SK-N-MC (cell line): ENCODE data around the gene QRSL1.
A peak's percentile ranks its signal among the peaks of the same experiment; 100 is the strongest.
"Not testable (repeated sequence)": the region's sequence is repeated elsewhere in the genome, so short reads cannot be mapped to it uniquely, and the experiment has no call there.

Source experiments
- DNase-seq: peaks from one replicate; pipeline ENCODE4 v3.0.0-alpha.2; 2011; ENCODE audit warnings: low read depth, low spot score
- H3K27ac ChIP-seq: fragments of 200-600 bp; sonication (generic); 2 replicates; pipeline ENCODE4 v1.5.1; 2016; ENCODE audit warnings: mixed run types
- H3K36me3 ChIP-seq: fragments of 200-600 bp; sonication (generic); 2 replicates; pipeline ENCODE4 v1.6.1; 2017; ENCODE audit warnings: antibody characterized with exemption, low read length, mixed read lengths; ENCODE audit not compliant: insufficient read depth
- H3K4me3 ChIP-seq: fragments of 200-600 bp; sonication (generic); 2 replicates; pipeline ENCODE4 v1.5.1; 2016
- H3K9ac ChIP-seq: fragments of 200-600 bp; sonication (generic); 2 replicates; pipeline ENCODE4 v1.8.0; 2017; ENCODE audit warnings: mixed run types, mixed read lengths; ENCODE audit not compliant: insufficient read length
- H3K9me3 ChIP-seq: fragments of 200-600 bp; sonication (generic); 2 replicates; pipeline ENCODE4 v1.6.1; 2017; ENCODE audit warnings: low read depth, mild to moderate bottlenecking, antibody characterized with exemption, low read length, moderate library complexity, mixed read lengths
- EZH2 ChIP-seq: fragments of 200-600 bp; sonication (generic); IDR thresholded peaks from one replicate; pipeline ENCODE4 v1.6.1; 2017; ENCODE audit warnings: antibody characterized with exemption
- FOXP2 ChIP-seq: optimal IDR thresholded peaks from 2 replicates; pipeline ENCODE3; 2011; ENCODE audit warnings: mild to moderate bottlenecking, moderate library complexity; ENCODE audit not compliant: insufficient read depth; ENCODE audit errors: extremely low read length, control extremely low read depth
- POLR2AphosphoS5 ChIP-seq: IDR thresholded peaks from 2 replicates; pipeline ENCODE4 v1.6.1; 2012; ENCODE audit warnings: mild to moderate bottlenecking, low read depth, low read length, borderline replicate concordance

The QRSL1 gene

GRCh38 chr6:106617857-106618256, 11.5 kb upstream of the QRSL1 start:
- Histone ChIP-seq H3K9me3 (no peaks in the 10 kb centered on the region), H3K4me3 (no peak overlapping the region), H3K9ac (no peak overlapping the region), H3K27ac (no peak overlapping the region), H3K36me3 (no peaks in the 10 kb centered on the region)
- TF ChIP-seq EZH2 = no peak
- no peak for DNase-seq

- TF ChIP-seq POLR2AphosphoS5 = no peak
- no peak for TF ChIP-seq FOXP2
- TF ChIP-seq EZH2 = no peak
- no peak for DNase-seq
- Histone ChIP-seq H3K9me3 (no peaks in the 10 kb centered on the region), H3K27ac (no peak overlapping the region), H3K36me3 (no peaks in the 10 kb centered on the region), H3K4me3 (no peak overlapping the region), H3K9ac (no peak overlapping the region)
Observed at GRCh38 chr6:106618324-106618723, 11.1 kb upstream of the QRSL1 start.

GRCh38 chr6:106619223-106619622, 10.2 kb upstream of the QRSL1 start:
- Histone ChIP-seq H3K9ac (no peak overlapping the region), H3K27ac (no peak overlapping the region), H3K9me3 (no peaks in the 10 kb centered on the region), H3K36me3 (no peaks in the 10 kb centered on the region), H3K4me3 (no peak overlapping the region)
- TF ChIP-seq POLR2AphosphoS5 (no peak), EZH2 (no peak), FOXP2 (no peak)
- DNase-seq = no peak

GRCh38 chr6:106620931-106621672, 8.3 kb upstream of the QRSL1 start:
- no peaks in the 10 kb centered on the region for H3K9me3 ChIP-seq
- no peak for TF ChIP-seq FOXP2
- no peak for TF ChIP-seq POLR2AphosphoS5
- no peak for TF ChIP-seq EZH2
- no peak overlapping the region for H3K27ac ChIP-seq
- peak overlapping the region; percentile 7 for H3K9ac ChIP-seq
- no peaks in the 10 kb centered on the region for H3K36me3 ChIP-seq
- no peak for DNase-seq
- no peak overlapping the region for H3K4me3 ChIP-seq

- Histone ChIP-seq H3K4me3 (no peak overlapping the region), H3K36me3 (no peaks in the 10 kb centered on the region), H3K9ac (no peak overlapping the region), H3K9me3 (no peaks in the 10 kb centered on the region), H3K27ac (no peak overlapping the region)
- no peak for TF ChIP-seq EZH2
- TF ChIP-seq POLR2AphosphoS5 = no peak
- no peak for TF ChIP-seq FOXP2
- DNase-seq = no peak
Observed at GRCh38 chr6:106622412-106622811, 7.0 kb upstream of the QRSL1 start.

GRCh38 chr6:106623039-106623438, 6.3 kb upstream of the QRSL1 start:
- no peaks in the 10 kb centered on the region for H3K36me3 ChIP-seq
- no peak for DNase-seq
- H3K9me3 ChIP-seq = no peaks in the 10 kb centered on the region
- no peak overlapping the region for H3K27ac ChIP-seq
- no peak for TF ChIP-seq POLR2AphosphoS5
- TF ChIP-seq FOXP2 = no peak
- no peak for TF ChIP-seq EZH2
- H3K9ac ChIP-seq = no peak overlapping the region
- no peak overlapping the region for H3K4me3 ChIP-seq

- DNase-seq = no peak
- H3K9me3 ChIP-seq = no peaks in the 10 kb centered on the region
- H3K9ac ChIP-seq = no peak overlapping the region
- no peak overlapping the region for H3K27ac ChIP-seq
- no peak for TF ChIP-seq POLR2AphosphoS5
- TF ChIP-seq EZH2 = no peak
- TF ChIP-seq FOXP2 = no peak
- no peaks in the 10 kb centered on the region for H3K36me3 ChIP-seq
- no peak overlapping the region for H3K4me3 ChIP-seq
Observed at GRCh38 chr6:106626485-106626884, 2.9 kb upstream of the QRSL1 start.

GRCh38 chr6:106627760-106628159, 1.6 kb upstream of the QRSL1 start:
- H3K9ac ChIP-seq, H3K4me3 ChIP-seq, H3K9me3 ChIP-seq, H3K36me3 ChIP-seq, H3K27ac ChIP-seq, DNase-seq: not testable (repeated sequence)

- Histone ChIP-seq H3K4me3 (peak overlapping the region; percentile 97), H3K36me3 (no peaks in the 10 kb centered on the region), H3K9me3 (no peaks in the 10 kb centered on the region), H3K27ac (peak overlapping the region; percentile 74), H3K9ac (peak overlapping the region; percentile 94)
- no peak for TF ChIP-seq EZH2
- DNase-seq = no peak
Observed at GRCh38 chr6:106628658-106629102, 698 bp upstream of the QRSL1 start.

- no peak for TF ChIP-seq POLR2AphosphoS5
- no peak for TF ChIP-seq EZH2
- TF ChIP-seq FOXP2 = no peak
- DNase-seq = no peak
- peak overlapping the region; percentile 97 for H3K4me3 ChIP-seq
Observed at GRCh38 chr6:106629859-106630163, 433 bp downstream of the QRSL1 start.

More at GRCh38 chr6:106629859-106630163, 433 bp downstream of the QRSL1 start:
- peak overlapping the region; percentile 94 for H3K9ac ChIP-seq
- H3K9me3 ChIP-seq = no peaks in the 10 kb centered on the region
- peak overlapping the region; percentile 51; the same call in 1 of the 2 replicates for H3K27ac ChIP-seq
- H3K36me3 ChIP-seq = no peaks in the 10 kb centered on the region
